ENCODE data around the gene PRSS50. TPM values are rescaled to one million over a fixed set of nuclear protein-coding genes. Genes with fewer than 3 reads are reported as not detected.

The PRSS50 gene
- polyA plus RNA-seq, 1 experiment: not detected

- ChIA-PET CTCF (interaction anchor here (0.5 to 1.4 kb wide), 2 partner anchors 118 to 186 kb away, joined by 4 to 10 read pairs; no protein-coding TSS in a partner anchor), POLR2A (no interaction called here)
These were observed 43.4 kb downstream of the PRSS50 start for GRCh38 chr3:46674031-46674845.

GRCh38 chr3:46673151-46674030, 44.3 kb downstream of the PRSS50 start:
- ChIA-PET CTCF (interaction anchor here (1.4 kb wide), 1 partner anchor 185 kb away, joined by 4 read pairs; no protein-coding TSS in a partner anchor), POLR2A (no interaction called here)
- Histone ChIP-seq H3K27ac (ENCODE audit: low read depth, low read length) (no peak overlapping the region), H3K27me3 (ENCODE audit: control insufficient read depth, insufficient read depth, low read length) (peaks cover 9% of the 10 kb centered on the region), H3K9me3 (ENCODE audit: control insufficient read depth, insufficient read depth, low read length) (no peaks in the 10 kb centered on the region), H3K4me3 (ENCODE audit: low read depth, low read length) (no peak overlapping the region)
- no peak for TF ChIP-seq CTCF (IDR thresholded peaks at IDR 0.05; ENCODE audit: low read depth, low read length)
- DNase-seq (ENCODE audit: low read depth, low spot score): no peak

More at GRCh38 chr3:46674031-46674845, 43.4 kb downstream of the PRSS50 start:
- H3K9me3 ChIP-seq (ENCODE audit: control insufficient read depth, insufficient read depth, low read length): no peaks in the 10 kb centered on the region
- peaks cover 9% of the 10 kb centered on the region for H3K27me3 ChIP-seq (ENCODE audit: control insufficient read depth, insufficient read depth, low read length)
- DNase-seq (ENCODE audit: low read depth, low spot score): no peak
- H3K4me3 ChIP-seq (ENCODE audit: low read depth, low read length): no peak overlapping the region
- peak; percentile 35; the same call in 1 of the 2 replicates for TF ChIP-seq CTCF (IDR thresholded peaks at IDR 0.05; ENCODE audit: low read depth, low read length)
- H3K27ac ChIP-seq (ENCODE audit: low read depth, low read length): no peak overlapping the region

GRCh38 chr3:46672349-46672695, 45.3 kb downstream of the PRSS50 start:
- CTCF ChIA-PET: no interaction called here
- H3K27me3 ChIP-seq (ENCODE audit: control insufficient read depth, insufficient read depth, low read length): peaks cover 10% of the 10 kb centered on the region
- no peak overlapping the region for H3K4me3 ChIP-seq (ENCODE audit: low read depth, low read length)
- no peak overlapping the region for H3K27ac ChIP-seq (ENCODE audit: low read depth, low read length)
- DNase-seq (ENCODE audit: low read depth, low spot score): no peak
- no peak for TF ChIP-seq CTCF (IDR thresholded peaks at IDR 0.05; ENCODE audit: low read depth, low read length)
- no peaks in the 10 kb centered on the region for H3K9me3 ChIP-seq (ENCODE audit: control insufficient read depth, insufficient read depth, low read length)
- POLR2A ChIA-PET: no interaction called here

- no peak for TF ChIP-seq CTCF (IDR thresholded peaks at IDR 0.05; ENCODE audit: low read depth, low read length)
- no peak for DNase-seq (ENCODE audit: low read depth, low spot score)
- H3K27me3 ChIP-seq (ENCODE audit: control insufficient read depth, insufficient read depth, low read length): peaks cover 12% of the 10 kb centered on the region
- no peak overlapping the region for H3K27ac ChIP-seq (ENCODE audit: low read depth, low read length)
- no peak overlapping the region for H3K4me3 ChIP-seq (ENCODE audit: low read depth, low read length)
- CTCF ChIA-PET: no interaction called here
- no peaks in the 10 kb centered on the region for H3K9me3 ChIP-seq (ENCODE audit: control insufficient read depth, insufficient read depth, low read length)
- POLR2A ChIA-PET: no interaction called here
These were observed 45.9 kb downstream of the PRSS50 start for GRCh38 chr3:46671541-46672348.

All from AG04450 (cell line).